Measurements from ENCODE around the gene EIF4EBP3. TPM values are rescaled to one million over a fixed set of nuclear protein-coding genes. Genes with fewer than 3 reads are reported as not detected.

EIF4EBP3 gene
- total RNA-seq, 1 donor from 2014 or later, result 13.2 TPM

GRCh38 chr5:140558542-140558941 lies 11.1 kb downstream of the EIF4EBP3 start:
- Mint-ChIP-seq H3K4me1 (ENCODE audit: unreplicated experiment) (peaks cover 49% of the 10 kb centered on the region), H3K27me3 (ENCODE audit: unreplicated experiment) (no peaks in the 10 kb centered on the region), H3K27ac (ENCODE audit: unreplicated experiment) (peak overlapping the region; percentile 90), H3K9me3 (ENCODE audit: unreplicated experiment) (no peaks in the 10 kb centered on the region), H3K4me3 (ENCODE audit: unreplicated experiment) (no peak overlapping the region), H3K36me3 (ENCODE audit: unreplicated experiment) (peaks cover 9% of the 10 kb centered on the region)
- DNase-seq (ENCODE audit: extremely low spot score, unreplicated experiment), result no peak
- TF ChIP-seq, protein P1, sequence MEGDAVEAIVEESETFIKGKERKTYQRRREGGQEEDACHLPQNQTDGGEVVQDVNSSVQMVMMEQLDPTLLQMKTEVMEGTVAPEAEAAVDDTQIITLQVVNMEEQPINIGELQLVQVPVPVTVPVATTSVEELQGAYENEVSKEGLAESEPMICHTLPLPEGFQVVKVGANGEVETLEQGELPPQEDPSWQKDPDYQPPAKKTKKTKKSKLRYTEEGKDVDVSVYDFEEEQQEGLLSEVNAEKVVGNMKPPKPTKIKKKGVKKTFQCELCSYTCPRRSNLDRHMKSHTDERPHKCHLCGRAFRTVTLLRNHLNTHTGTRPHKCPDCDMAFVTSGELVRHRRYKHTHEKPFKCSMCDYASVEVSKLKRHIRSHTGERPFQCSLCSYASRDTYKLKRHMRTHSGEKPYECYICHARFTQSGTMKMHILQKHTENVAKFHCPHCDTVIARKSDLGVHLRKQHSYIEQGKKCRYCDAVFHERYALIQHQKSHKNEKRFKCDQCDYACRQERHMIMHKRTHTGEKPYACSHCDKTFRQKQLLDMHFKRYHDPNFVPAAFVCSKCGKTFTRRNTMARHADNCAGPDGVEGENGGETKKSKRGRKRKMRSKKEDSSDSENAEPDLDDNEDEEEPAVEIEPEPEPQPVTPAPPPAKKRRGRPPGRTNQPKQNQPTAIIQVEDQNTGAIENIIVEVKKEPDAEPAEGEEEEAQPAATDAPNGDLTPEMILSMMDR (IDR thresholded peaks at IDR 0.05), result no peak

DNA sequence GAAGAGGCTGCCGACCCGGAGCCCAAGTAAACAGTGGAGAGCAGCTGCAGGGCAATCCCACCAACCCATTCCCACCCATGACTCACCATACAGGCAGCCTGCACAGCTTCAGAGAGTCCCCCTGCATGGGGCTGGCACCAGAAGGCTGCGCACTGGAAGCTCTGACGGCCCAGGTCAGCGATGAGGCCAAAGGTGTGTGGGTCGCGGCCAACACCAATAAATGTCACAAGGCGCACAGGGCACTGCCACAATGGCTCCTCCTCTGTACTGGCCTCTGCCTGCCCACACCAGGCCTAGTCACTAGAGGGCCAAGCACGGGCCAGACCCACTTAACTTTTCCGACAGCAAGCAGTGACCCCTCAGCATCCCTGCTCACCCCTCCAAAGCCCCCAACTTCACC lies 12.8 kb downstream of the EIF4EBP3 start:
- DNase-seq (ENCODE audit: extremely low spot score, unreplicated experiment), result no peak
- TF ChIP-seq, protein P1 (IDR thresholded peaks at IDR 0.05), result no peak
- Mint-ChIP-seq H3K9me3 (ENCODE audit: unreplicated experiment) (no peaks in the 10 kb centered on the region), H3K36me3 (ENCODE audit: unreplicated experiment) (peaks cover 7% of the 10 kb centered on the region), H3K4me1 (ENCODE audit: unreplicated experiment) (peaks cover 48% of the 10 kb centered on the region), H3K27ac (ENCODE audit: unreplicated experiment) (no peak overlapping the region), H3K27me3 (ENCODE audit: unreplicated experiment) (no peaks in the 10 kb centered on the region), H3K4me3 (ENCODE audit: unreplicated experiment) (no peak overlapping the region)

GRCh38 chr5:140561753-140562523 lies 14.5 kb downstream of the EIF4EBP3 start:
- no peak overlapping the region for H3K4me3 Mint-ChIP-seq (ENCODE audit: unreplicated experiment)
- no peak overlapping the region for H3K27ac Mint-ChIP-seq (ENCODE audit: unreplicated experiment)
- no peaks in the 10 kb centered on the region for H3K27me3 Mint-ChIP-seq (ENCODE audit: unreplicated experiment)
- TF ChIP-seq, protein P1 (IDR thresholded peaks at IDR 0.05), result no peak
- no peaks in the 10 kb centered on the region for H3K9me3 Mint-ChIP-seq (ENCODE audit: unreplicated experiment)
- no peak for DNase-seq (ENCODE audit: extremely low spot score, unreplicated experiment)
- H3K36me3 Mint-ChIP-seq (ENCODE audit: unreplicated experiment), result peaks cover 9% of the 10 kb centered on the region
- H3K4me1 Mint-ChIP-seq (ENCODE audit: unreplicated experiment), result peaks cover 44% of the 10 kb centered on the region

DNA sequence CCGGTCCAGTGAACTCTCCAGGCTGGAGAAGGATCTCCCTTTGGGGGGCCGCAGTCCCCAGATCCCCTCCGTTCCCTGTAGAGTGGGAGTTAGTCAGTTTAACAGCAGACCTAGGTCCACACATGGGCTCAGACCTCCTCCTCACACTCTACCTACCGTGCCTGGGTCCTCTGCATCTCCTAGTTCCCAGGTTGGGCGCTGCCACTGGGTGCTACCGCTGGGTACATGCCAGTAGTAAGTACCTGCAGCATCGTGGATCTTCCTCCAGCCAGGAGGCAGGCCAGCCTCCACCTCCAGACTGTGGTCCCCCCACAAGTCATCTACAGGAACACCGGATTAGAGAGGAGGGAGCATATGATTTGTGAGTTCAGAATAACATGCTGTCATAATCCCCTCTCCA lies 16.1 kb downstream of the EIF4EBP3 start:
- Mint-ChIP-seq H3K27me3 (ENCODE audit: unreplicated experiment) (no peaks in the 10 kb centered on the region), H3K9me3 (ENCODE audit: unreplicated experiment) (no peaks in the 10 kb centered on the region), H3K27ac (ENCODE audit: unreplicated experiment) (peak overlapping the region; percentile 93), H3K4me1 (ENCODE audit: unreplicated experiment) (peaks cover 36% of the 10 kb centered on the region), H3K36me3 (ENCODE audit: unreplicated experiment) (peaks cover 19% of the 10 kb centered on the region), H3K4me3 (ENCODE audit: unreplicated experiment) (peak overlapping the region; percentile 95)
- TF ChIP-seq, protein P1 (IDR thresholded peaks at IDR 0.05), result no peak
- no peak for DNase-seq (ENCODE audit: extremely low spot score, unreplicated experiment)

DNA sequence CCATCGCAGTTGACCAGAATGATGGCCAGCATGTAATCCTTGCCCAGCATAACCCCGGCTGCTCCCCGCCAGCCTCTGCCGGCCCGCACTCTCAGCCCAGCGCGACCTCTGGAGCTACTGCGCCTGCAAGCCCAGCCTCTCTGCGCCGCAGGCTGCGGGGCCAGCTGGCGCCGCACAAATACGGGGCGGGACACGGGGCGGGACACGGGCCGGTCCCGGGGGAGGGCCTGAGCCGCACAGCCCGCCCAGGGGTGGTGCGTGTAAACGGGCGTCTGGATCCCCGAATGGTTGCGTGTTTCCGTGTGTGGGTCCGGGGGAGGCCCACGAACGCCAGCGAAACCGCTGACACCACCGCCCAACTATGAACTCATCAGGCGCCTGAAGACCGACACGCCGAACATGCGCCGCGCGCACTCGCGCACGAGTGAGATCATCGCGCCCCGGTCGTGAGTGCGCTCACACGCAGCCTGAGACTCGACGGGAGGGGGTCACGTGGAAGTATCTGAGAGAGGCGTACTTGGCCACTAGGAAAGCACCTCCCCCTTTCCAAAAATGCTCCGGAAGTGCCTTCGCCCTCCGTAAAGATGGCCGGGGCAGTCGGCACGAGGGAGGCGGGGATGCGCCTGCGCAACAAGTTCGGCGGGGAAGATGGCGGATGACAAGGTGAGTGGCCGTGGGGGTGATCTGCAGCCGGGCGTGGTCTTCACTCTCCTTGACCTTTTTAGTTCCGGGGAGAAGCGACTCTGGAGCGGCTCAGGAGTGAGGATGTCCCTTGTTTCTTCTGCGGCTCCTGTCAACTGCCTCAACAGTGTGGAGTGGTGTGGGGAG lies 16.9 kb downstream of the EIF4EBP3 start, which contains the start of the genes APBB3 and SLC35A4:
TSS of gene APBB3 (minus strand) at position 403 of the 828 bp plus-strand sequence. CDS start at position 50, 353 bp downstream.
TSS of gene SLC35A4 (plus strand) at position 633 of the 828 bp plus-strand sequence. CDS start 2,342 bp downstream, outside the sequence.
- TF ChIP-seq, protein P1 (IDR thresholded peaks at IDR 0.05), result no peak
- Mint-ChIP-seq H3K4me3 (ENCODE audit: unreplicated experiment) (peak within 1 kb of the TSS; percentile 95), H3K27ac (ENCODE audit: unreplicated experiment) (peak within 1 kb of the TSS; percentile 93), H3K27me3 (ENCODE audit: unreplicated experiment) (no peaks in the 10 kb centered on the region), H3K9me3 (ENCODE audit: unreplicated experiment) (no peaks in the 10 kb centered on the region), H3K4me1 (ENCODE audit: unreplicated experiment) (peaks cover 36% of the 10 kb centered on the region), H3K36me3 (ENCODE audit: unreplicated experiment) (peaks cover 21% of the 10 kb centered on the region)
- peak; percentile 99 for DNase-seq (ENCODE audit: extremely low spot score, unreplicated experiment)

All from osteocyte (in vitro differentiated cells).